CD14-positive monocyte (primary cell): ENCODE data around the gene HEPN1. TPM values are rescaled to one million over a fixed set of nuclear protein-coding genes. Genes with fewer than 3 reads are reported as not detected.

Source experiments
- DNase-seq, 3 donors: peaks; one replicate each; pipeline ENCODE4 v3.0.0-alpha.2; 2011 to 2022
- H2AFZ ChIP-seq: 2 replicates; pipeline ENCODE4 v1.6.0; 2012; ENCODE audit warnings: mild to moderate bottlenecking, low read depth, low read length, inconsistent platforms; ENCODE audit not compliant: insufficient read depth, poor library complexity, severe bottlenecking
- H3K27ac ChIP-seq, 2 donors: 1 replicate in 1 of 2; 2 replicates in 1 of 2; pipeline ENCODE4 v1.5.1; 2012 to 2013; ENCODE audit warnings: low read length in 2 of 2, control low read depth in 1 of 2, inconsistent platforms in 1 of 2, low read depth in 1 of 2, mild to moderate bottlenecking in 1 of 2
- H3K27me3 ChIP-seq, 2 donors: one replicate each; pipeline versions ENCODE4 v1.6.0 to v1.6.1; 2011 to 2013; ENCODE audit warnings: low read length in 2 of 2; ENCODE audit not compliant: control insufficient read depth in 2 of 2, insufficient read depth in 2 of 2
- H3K36me3 ChIP-seq, 2 donors: replicated peaks in 1 of 2; 1 replicate in 1 of 2; 2 replicates in 1 of 2; pipeline versions ENCODE4 v1.5.1 to v1.6.1; 2012 to 2013; ENCODE audit warnings: low read length in 2 of 2, control low read depth in 1 of 2, inconsistent platforms in 1 of 2, mild to moderate bottlenecking in 1 of 2; ENCODE audit not compliant: insufficient read depth in 2 of 2, control insufficient read depth in 1 of 2
- H3K4me1 ChIP-seq, 2 donors: 1 replicate in 1 of 2; 2 replicates in 1 of 2; pipeline versions ENCODE4 v1.5.1 to v1.6.1; 2012 to 2013; ENCODE audit warnings: low read length in 2 of 2, control low read depth in 1 of 2, inconsistent platforms in 1 of 2, mild to moderate bottlenecking in 1 of 2, moderate library complexity in 1 of 2; ENCODE audit not compliant: insufficient read depth in 2 of 2, control insufficient read depth in 1 of 2
- H3K4me2 ChIP-seq: replicated peaks from 2 replicates; pipeline ENCODE3; 2012; ENCODE audit warnings: low read length, moderate library complexity, mild to moderate bottlenecking; ENCODE audit not compliant: poor library complexity, severe bottlenecking; ENCODE audit errors: extremely low read depth
- H3K4me3 ChIP-seq, 3 experiments: fragments of 200-600 bp in 1 of 3; sonication (generic) in 1 of 3; replicated peaks in 1 of 3; 1 replicate in 2 of 3; 2 replicates in 1 of 3; pipeline ENCODE4 v1.5.1; 2011 to 2013; ENCODE audit warnings: low read length in 3 of 3, mild to moderate bottlenecking in 3 of 3, control low read depth in 2 of 3, low read depth in 2 of 3, inconsistent platforms in 1 of 3, moderate library complexity in 1 of 3
- H3K79me2 ChIP-seq: 2 replicates; pipeline ENCODE4 v1.6.0; 2012; ENCODE audit warnings: mild to moderate bottlenecking, control low read depth, inconsistent platforms, low read length, moderate library complexity; ENCODE audit not compliant: insufficient read depth
- H3K9ac ChIP-seq: 2 replicates; pipeline ENCODE4 v1.6.0; 2017; ENCODE audit warnings: low read length, mild to moderate bottlenecking; ENCODE audit not compliant: insufficient read depth, poor library complexity, severe bottlenecking
- H3K9me3 ChIP-seq, 2 donors: replicated peaks in 1 of 2; 1 replicate in 1 of 2; 2 replicates in 1 of 2; pipeline versions ENCODE4 v1.5.1 to v1.6.1; 2012 to 2013; ENCODE audit warnings: low read length in 2 of 2, control low read depth in 1 of 2; ENCODE audit not compliant: control insufficient read depth in 1 of 2, insufficient read depth in 1 of 2
- H4K20me1 ChIP-seq: 2 replicates; pipeline ENCODE4 v1.6.0; 2012; ENCODE audit warnings: mild to moderate bottlenecking, low read length, control low read depth, moderate library complexity; ENCODE audit not compliant: insufficient read depth
- H3K27ac Mint-ChIP-seq, 7 donors: one replicate each; pipeline ENCODE4 v1.8.0; 2020; ENCODE audit warnings: mild to moderate bottlenecking in 7 of 7, mixed read lengths in 7 of 7, moderate library complexity in 6 of 7, inconsistent platforms in 2 of 7
- H3K27me3 Mint-ChIP-seq, 3 donors: one replicate each; pipeline ENCODE4 v1.8.0; 2021 to 2022; ENCODE audit warnings: low read depth in 3 of 3, mild to moderate bottlenecking in 3 of 3, mixed read lengths in 3 of 3, moderate library complexity in 3 of 3, inconsistent platforms in 1 of 3
- H3K36me3 Mint-ChIP-seq, 2 donors: one replicate each; pipeline ENCODE4 v1.8.0; 2020; ENCODE audit warnings: mixed read lengths in 2 of 2, inconsistent platforms in 1 of 2, mild to moderate bottlenecking in 1 of 2
- H3K4me1 Mint-ChIP-seq: one replicate; pipeline ENCODE4 v1.8.0; 2020; ENCODE audit warnings: mild to moderate bottlenecking, mixed read lengths
- H3K4me3 Mint-ChIP-seq, 2 donors: one replicate each; pipeline ENCODE4 v1.8.0; 2020; ENCODE audit warnings: mild to moderate bottlenecking in 2 of 2, mixed read lengths in 2 of 2, moderate library complexity in 1 of 2
- H3K9me3 Mint-ChIP-seq, 7 donors: one replicate each; pipeline ENCODE4 v1.8.0; 2020 to 2022; ENCODE audit warnings: mixed read lengths in 7 of 7, mild to moderate bottlenecking in 6 of 7, moderate library complexity in 6 of 7, inconsistent platforms in 2 of 7
- CTCF ChIP-seq: fragments of 200-600 bp; IDR thresholded peaks from one replicate; pipeline ENCODE4 v1.8.0; 2022; ENCODE audit warnings: antibody characterized with exemption, mild to moderate bottlenecking
- WGBS: methylation state at CpG from one replicate; pipeline ENCODE4 v1.1.5; 2013; ENCODE audit warnings: missing lambda C conversion rate; ENCODE audit not compliant: insufficient coverage; 5-methylcytosine and 5-hydroxymethylcytosine counted together
- intact Hi-C, 2 donors: fragments of 100-400 bp; cut with micrococcal nuclease; formaldehyde crosslinking; loops; one replicate each; pipeline versions ENCODE4 v1.15.0 to v1.15.1; 2023
- polyA plus RNA-seq, 3 donors: library from polyadenylated mRNA; depleted of rRNA in 1 of 3; unstranded in 2 of 3; stranded (reverse) in 1 of 3; fragments of 300-500 nt in 2 of 3; fragments of >200 nt in 1 of 3; fragmentation: Illumina TruSeq in 2 of 3; gene quantifications; 1 replicate in 2 of 3; 2 replicates in 1 of 3; pipeline ENCODE4 v1.2.3, GENCODE V29; 2012 to 2021

The HEPN1 gene
- polyA plus RNA-seq, 3 donors = not detected

DNA sequence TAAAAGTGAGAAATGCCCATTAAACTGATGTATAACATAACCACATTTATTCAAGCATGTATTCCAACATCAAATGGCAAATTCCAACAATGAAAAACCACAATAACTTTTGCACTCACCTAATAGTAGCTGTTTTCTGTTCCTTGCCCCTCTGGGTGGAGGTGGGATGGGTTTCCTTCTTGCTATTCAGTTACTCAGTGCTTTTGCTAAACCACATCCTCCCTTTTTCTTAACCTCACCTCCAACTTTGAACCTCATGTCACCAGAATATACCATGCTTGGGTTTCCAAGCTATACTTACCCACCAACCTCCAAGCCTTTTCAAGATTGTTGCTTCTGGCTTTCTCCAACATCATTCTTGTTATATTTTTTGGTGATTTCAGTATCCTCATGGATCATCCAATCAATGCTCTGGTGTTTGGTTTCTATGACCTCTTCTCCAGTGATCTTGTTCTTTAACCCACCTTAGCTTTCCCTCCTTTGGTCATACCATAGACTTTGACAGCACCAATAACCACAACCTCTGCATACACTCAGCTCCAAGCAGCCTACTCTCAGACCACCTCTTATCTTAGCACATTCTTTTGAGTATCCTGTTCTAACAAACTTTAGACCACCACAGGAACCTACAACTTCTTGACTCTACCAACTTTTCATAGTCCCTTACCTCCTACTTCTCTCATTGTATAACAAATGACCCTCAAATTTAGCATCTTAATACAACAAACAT, 31.7 kb downstream of the HEPN1 start:
- no peak overlapping the region for H2AFZ ChIP-seq
- peaks cover 11 to 18% of the 10 kb centered on the region in 2 donors for H3K4me1 ChIP-seq
- H3K79me2 ChIP-seq = peaks cover 6% of the 10 kb centered on the region
- no peak overlapping the region for H3K27ac ChIP-seq
- peaks cover 3 to 7% of the 10 kb centered on the region in 2 donors for H3K27me3 ChIP-seq
- intact Hi-C loops = loop anchor here in 1 of 2 donors (10.0 kb wide), 1 partner anchor 114 kb away; the partner anchor contains the start of gene SLC37A2
- no peak overlapping the region for H3K4me3 Mint-ChIP-seq
- H3K4me3 ChIP-seq = no peak overlapping the region
- no peaks in the 10 kb centered on the region for H4K20me1 ChIP-seq
- no peak for DNase-seq
- no peak overlapping the region for H3K4me2 ChIP-seq
- no peak for TF ChIP-seq CTCF
- H3K9me3 ChIP-seq = no peaks in the 10 kb centered on the region
- H3K27me3 Mint-ChIP-seq = peaks cover 1 to 6% (median 5%) of the 10 kb centered on the region in 3 donors
- H3K9me3 Mint-ChIP-seq = peaks cover 7 to 12% (median 9%) of the 10 kb centered on the region in 7 donors
- no peaks in the 10 kb centered on the region for H3K36me3 Mint-ChIP-seq
- H3K4me1 Mint-ChIP-seq = no peaks in the 10 kb centered on the region
- H3K27ac Mint-ChIP-seq = no peak overlapping the region
- H3K36me3 ChIP-seq = no peaks in the 10 kb centered on the region
- no peak overlapping the region for H3K9ac ChIP-seq

DNA sequence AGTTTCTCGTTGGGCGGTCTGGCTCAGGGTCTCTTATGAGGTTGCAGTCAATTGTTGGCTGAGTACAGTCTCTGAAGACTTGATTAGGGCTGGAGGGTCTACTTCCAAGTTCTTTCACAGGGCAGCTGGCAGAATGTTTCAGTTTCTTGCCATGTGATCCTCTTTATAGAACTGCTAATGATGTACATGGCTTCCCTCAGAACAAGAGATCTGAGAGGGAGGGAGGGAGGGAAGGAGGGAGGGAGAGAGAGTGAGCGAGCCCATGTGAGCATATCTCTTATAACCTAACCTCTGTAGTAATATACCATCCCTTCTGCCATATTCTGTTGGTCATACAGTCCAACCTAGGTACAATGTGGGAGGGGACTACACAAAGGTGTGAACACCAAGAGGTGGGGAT, 32.3 kb downstream of the HEPN1 start:
- Histone ChIP-seq H3K4me3 (no peak overlapping the region), H2AFZ (no peak overlapping the region), H3K9me3 (no peaks in the 10 kb centered on the region), H3K4me1 (peaks cover 11 to 18% of the 10 kb centered on the region in 2 donors), H4K20me1 (no peaks in the 10 kb centered on the region), H3K27me3 (peaks cover 3 to 7% of the 10 kb centered on the region in 2 donors), H3K79me2 (peaks cover 6% of the 10 kb centered on the region), H3K4me2 (no peak overlapping the region), H3K9ac (no peak overlapping the region), H3K36me3 (no peaks in the 10 kb centered on the region), H3K27ac (no peak overlapping the region)
- H3K27me3 Mint-ChIP-seq = peaks cover 1 to 6% (median 5%) of the 10 kb centered on the region in 3 donors
- no peak overlapping the region for H3K4me3 Mint-ChIP-seq
- no CpG with 5 or more reads among the region's 3 CpGs for WGBS
- peaks cover 7 to 12% (median 9%) of the 10 kb centered on the region in 7 donors for H3K9me3 Mint-ChIP-seq
- DNase-seq = no peak
- H3K36me3 Mint-ChIP-seq = no peaks in the 10 kb centered on the region
- no peak overlapping the region for H3K27ac Mint-ChIP-seq
- H3K4me1 Mint-ChIP-seq = no peaks in the 10 kb centered on the region
- intact Hi-C loops = loop anchor here in 1 of 2 donors (10.0 kb wide), 1 partner anchor 113 kb away; the partner anchor contains the start of gene SLC37A2
- TF ChIP-seq CTCF = no peak
